ENCODE data around the gene TCP10L.
"Not testable (repeated sequence)": the region's sequence is repeated elsewhere in the genome, so short reads cannot be mapped to it uniquely, and the experiment has no call there.

TCP10L gene

DNA sequence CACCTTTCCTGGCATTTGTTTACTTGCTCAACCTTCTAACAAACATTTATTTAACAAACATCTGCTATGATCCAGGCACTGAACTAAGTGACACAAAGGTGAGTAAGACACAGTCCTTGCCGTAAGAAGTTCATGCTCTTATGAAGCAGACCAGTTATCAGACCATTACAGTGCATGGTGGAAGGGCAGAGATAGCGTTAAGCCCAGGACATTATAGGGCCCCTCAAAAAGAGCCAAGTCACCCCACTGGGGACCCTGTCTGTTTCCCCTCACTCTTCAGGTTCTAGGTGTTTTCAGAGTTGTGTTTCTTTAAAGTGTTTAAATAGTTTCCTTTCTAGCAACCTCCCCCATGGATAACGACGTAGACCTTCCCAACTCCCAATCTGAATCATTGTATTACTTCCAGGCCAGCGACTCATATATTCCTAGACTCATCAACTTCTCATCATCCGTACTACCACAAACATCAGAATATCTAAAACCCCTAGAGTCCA is 39.3 kb downstream of the TCP10L start:
- TF ChIP-seq PAX5 (IDR thresholded peaks at IDR 0.05; ENCODE audit: insufficient read depth, low read length, severe bottlenecking): no peak
- TF ChIP-seq SPI1 (IDR thresholded peaks at IDR 0.05; ENCODE audit: low read depth, low read length): no peak
- TF ChIP-seq POU2F2 (IDR thresholded peaks at IDR 0.05; ENCODE audit: low read depth, low read length): no peak
- no peak for TF ChIP-seq POLR2A (IDR thresholded peaks at IDR 0.05; ENCODE audit: low read depth, low read length)
- TF ChIP-seq TAF1 (IDR thresholded peaks at IDR 0.05; ENCODE audit: low read depth, low read length): no peak
- TF ChIP-seq POLR2AphosphoS5 (IDR thresholded peaks at IDR 0.05; ENCODE audit: low read depth, low read length): no peak
- DNase-seq (ENCODE audit: insufficient read length, low spot score) (no peak), FAIRE-seq (no peak)

DNA sequence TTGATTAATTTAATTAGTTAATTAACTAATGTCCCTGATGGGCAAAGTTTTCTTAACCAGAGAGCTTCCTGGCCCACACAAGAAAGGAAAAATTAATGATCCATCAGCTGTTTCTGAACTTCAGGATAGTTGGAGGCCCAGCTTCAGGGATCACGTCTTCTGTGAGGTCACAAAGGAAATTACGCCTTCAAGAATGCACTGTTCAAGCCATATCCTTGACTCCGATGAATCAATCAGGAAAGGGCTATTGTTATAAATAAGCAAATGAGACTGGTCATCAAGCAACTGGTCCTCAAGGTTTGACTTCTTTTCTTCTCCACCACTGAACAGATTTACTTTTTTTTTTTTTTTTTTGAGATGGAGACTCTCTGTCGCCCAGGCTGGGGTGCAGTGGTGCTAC is 40.6 kb downstream of the TCP10L start:
- DNase-seq (ENCODE audit: insufficient read length, low spot score) (no peak), FAIRE-seq (no peak)
- no peak for TF ChIP-seq POLR2A (IDR thresholded peaks at IDR 0.05; ENCODE audit: low read depth, low read length)
- no peak for TF ChIP-seq SPI1 (IDR thresholded peaks at IDR 0.05; ENCODE audit: low read depth, low read length)
- TF ChIP-seq POU2F2 (IDR thresholded peaks at IDR 0.05; ENCODE audit: low read depth, low read length): no peak
- TF ChIP-seq PAX5 (IDR thresholded peaks at IDR 0.05; ENCODE audit: insufficient read depth, low read length, severe bottlenecking): no peak
- no peak for TF ChIP-seq POLR2AphosphoS5 (IDR thresholded peaks at IDR 0.05; ENCODE audit: low read depth, low read length)
- TF ChIP-seq TAF1 (IDR thresholded peaks at IDR 0.05; ENCODE audit: low read depth, low read length): no peak

DNA sequence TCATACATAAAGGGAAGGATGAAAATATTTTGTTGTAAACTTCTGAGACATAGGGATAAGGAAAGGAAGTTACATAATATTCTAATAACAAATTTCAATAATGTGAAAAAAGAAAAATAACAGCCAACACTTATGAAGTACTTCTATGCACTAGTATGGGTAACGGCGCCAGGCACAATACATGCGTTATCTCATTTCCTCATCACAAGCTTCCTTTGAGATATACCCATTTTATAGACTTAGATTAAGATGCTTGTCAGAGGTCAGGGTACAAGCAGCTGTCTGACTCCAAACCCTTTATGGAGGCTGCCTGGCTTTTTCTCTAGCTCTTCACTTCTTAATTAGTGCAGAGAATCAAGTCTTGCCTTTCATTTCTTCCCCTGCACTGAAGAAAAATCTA is 41.3 kb downstream of the TCP10L start:
- FAIRE-seq: no peak
- no peak for DNase-seq (ENCODE audit: insufficient read length, low spot score)
- TF ChIP-seq POU2F2 (IDR thresholded peaks at IDR 0.05; ENCODE audit: low read depth, low read length) (no peak), SPI1 (IDR thresholded peaks at IDR 0.05; ENCODE audit: low read depth, low read length) (no peak), POLR2A (IDR thresholded peaks at IDR 0.05; ENCODE audit: low read depth, low read length) (no peak), TAF1 (IDR thresholded peaks at IDR 0.05; ENCODE audit: low read depth, low read length) (no peak), POLR2AphosphoS5 (IDR thresholded peaks at IDR 0.05; ENCODE audit: low read depth, low read length) (no peak), PAX5 (IDR thresholded peaks at IDR 0.05; ENCODE audit: insufficient read depth, low read length, severe bottlenecking) (no peak)

DNA sequence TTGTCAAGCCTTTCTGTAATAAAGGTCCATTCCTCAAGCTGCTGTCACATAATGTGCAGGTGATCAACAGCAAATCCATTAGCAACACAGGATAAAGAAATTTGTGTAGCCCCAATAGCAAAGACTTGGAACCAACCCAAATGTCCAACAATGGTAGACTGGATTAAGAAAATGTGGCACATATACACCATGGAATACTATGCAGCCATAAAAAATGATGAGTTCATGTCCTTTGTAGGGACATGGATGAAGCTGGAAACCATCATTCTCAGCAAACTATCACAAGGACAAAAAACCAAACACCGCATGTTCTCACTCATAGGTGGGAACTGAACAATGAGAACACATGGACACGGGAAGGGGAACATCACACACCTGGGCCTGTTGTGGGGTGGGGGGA is 42.3 kb downstream of the TCP10L start:
- FAIRE-seq; DNase-seq (ENCODE audit: insufficient read length, low spot score): not testable (repeated sequence)

DNA sequence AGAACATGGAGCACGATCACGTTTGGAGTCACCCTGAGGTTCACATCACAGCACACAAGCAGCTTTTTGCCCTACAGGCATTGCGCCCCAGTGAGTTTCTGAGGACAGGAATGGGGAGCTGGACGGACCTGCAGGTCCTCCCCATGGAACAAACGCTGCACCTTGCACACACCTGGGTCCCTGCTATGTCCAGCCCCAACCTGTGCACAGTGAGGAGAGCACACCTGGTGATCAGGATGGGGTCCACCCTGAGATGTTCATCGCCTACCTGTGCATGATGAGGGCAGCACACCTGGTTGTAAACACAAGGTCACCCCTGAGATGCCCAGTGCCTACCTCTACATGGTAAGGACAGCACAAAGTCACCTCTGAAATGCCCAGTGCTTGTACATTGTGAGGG is 45.9 kb downstream of the TCP10L start:
- TF ChIP-seq SPI1 (IDR thresholded peaks at IDR 0.05; ENCODE audit: low read depth, low read length): no peak
- no peak for TF ChIP-seq POLR2A (IDR thresholded peaks at IDR 0.05; ENCODE audit: low read depth, low read length)
- TF ChIP-seq POLR2AphosphoS5 (IDR thresholded peaks at IDR 0.05; ENCODE audit: low read depth, low read length): no peak
- TF ChIP-seq TAF1 (IDR thresholded peaks at IDR 0.05; ENCODE audit: low read depth, low read length): no peak
- TF ChIP-seq PAX5 (IDR thresholded peaks at IDR 0.05; ENCODE audit: insufficient read depth, low read length, severe bottlenecking): no peak
- no peak for TF ChIP-seq POU2F2 (IDR thresholded peaks at IDR 0.05; ENCODE audit: low read depth, low read length)
- DNase-seq (ENCODE audit: insufficient read length, low spot score) (no peak), FAIRE-seq (no peak)

DNA sequence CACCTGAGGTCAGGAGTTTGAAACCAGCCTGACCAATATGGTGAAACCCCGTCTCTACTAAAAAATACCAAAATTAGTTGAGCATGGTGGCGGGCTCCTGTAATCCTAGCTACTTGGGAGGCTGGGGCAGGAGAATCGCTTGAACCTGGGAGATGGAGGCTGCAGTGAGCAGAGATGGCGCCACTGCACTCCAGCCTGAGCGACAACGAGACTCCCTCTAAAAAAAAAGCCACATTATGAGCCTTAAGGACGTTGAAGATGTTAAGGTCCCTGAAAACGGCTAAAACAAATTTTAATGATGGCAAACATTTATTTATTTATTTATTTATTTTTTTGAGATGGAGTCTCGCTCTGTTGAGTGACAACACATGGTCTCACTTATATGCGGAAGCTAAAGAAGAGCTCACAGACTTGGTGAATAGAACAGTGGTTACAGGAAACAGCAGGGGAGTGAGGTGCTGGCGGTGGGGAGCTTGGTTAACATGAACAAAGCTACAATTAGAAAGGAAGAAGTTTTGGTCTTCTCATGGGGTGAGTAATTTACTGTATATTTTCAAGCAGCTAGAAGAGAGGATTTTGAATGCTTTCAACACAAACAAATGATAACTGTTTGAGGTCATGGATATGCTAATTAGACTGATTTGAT is 47.1 kb downstream of the TCP10L start:
- FAIRE-seq (no peak), DNase-seq (ENCODE audit: insufficient read length, low spot score) (no peak)
- TF ChIP-seq POU2F2 (IDR thresholded peaks at IDR 0.05; ENCODE audit: low read depth, low read length) (no peak), PAX5 (IDR thresholded peaks at IDR 0.05; ENCODE audit: insufficient read depth, low read length, severe bottlenecking) (no peak), TAF1 (IDR thresholded peaks at IDR 0.05; ENCODE audit: low read depth, low read length) (no peak), POLR2A (IDR thresholded peaks at IDR 0.05; ENCODE audit: low read depth, low read length) (no peak), SPI1 (IDR thresholded peaks at IDR 0.05; ENCODE audit: low read depth, low read length) (no peak), POLR2AphosphoS5 (IDR thresholded peaks at IDR 0.05; ENCODE audit: low read depth, low read length) (no peak)

DNA sequence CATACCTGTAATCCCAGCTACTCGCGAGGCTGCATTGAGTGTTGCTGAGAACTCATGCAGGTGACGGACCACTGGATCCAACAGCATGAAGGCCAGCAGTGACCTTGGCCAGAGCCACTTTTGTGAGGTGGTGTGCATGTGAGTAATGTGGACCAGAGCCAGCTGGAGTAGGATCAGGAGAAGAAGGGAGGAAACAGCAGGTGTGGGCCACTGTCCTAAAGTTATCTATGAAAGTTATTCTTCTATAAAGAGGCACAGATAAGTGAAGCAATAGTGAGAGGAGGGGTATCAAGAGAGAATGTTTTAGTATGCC is 47.8 kb downstream of the TCP10L start:
- FAIRE-seq: no peak
- TF ChIP-seq PAX5 (IDR thresholded peaks at IDR 0.05; ENCODE audit: insufficient read depth, low read length, severe bottlenecking) (no peak), SPI1 (IDR thresholded peaks at IDR 0.05; ENCODE audit: low read depth, low read length) (no peak), POLR2AphosphoS5 (IDR thresholded peaks at IDR 0.05; ENCODE audit: low read depth, low read length) (no peak), TAF1 (IDR thresholded peaks at IDR 0.05; ENCODE audit: low read depth, low read length) (no peak), POU2F2 (IDR thresholded peaks at IDR 0.05; ENCODE audit: low read depth, low read length) (no peak), POLR2A (IDR thresholded peaks at IDR 0.05; ENCODE audit: low read depth, low read length) (no peak)
- DNase-seq (ENCODE audit: insufficient read length, low spot score): no peak

DNA sequence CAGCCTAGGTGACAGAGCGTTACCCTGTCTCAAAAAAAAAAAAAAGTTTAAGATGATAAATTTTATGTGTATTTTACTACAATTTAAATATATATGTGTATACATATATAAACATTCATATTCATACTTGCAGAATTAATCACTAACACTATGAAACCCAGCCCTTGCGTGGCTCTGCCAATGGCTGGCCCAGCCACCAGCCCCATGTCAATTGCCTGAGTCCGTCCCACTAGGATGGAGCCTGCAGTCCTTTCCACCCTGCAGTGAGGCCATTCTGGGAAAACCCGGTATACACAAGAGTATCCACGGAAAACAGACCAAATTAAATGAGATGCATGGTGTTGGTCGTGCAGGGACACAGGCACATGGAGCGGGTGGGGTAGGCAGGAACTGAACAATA is 49.7 kb downstream of the TCP10L start:
- FAIRE-seq: no peak
- DNase-seq (ENCODE audit: insufficient read length, low spot score): no peak
- TF ChIP-seq SPI1 (IDR thresholded peaks at IDR 0.05; ENCODE audit: low read depth, low read length) (no peak), POLR2AphosphoS5 (IDR thresholded peaks at IDR 0.05; ENCODE audit: low read depth, low read length) (no peak), TAF1 (IDR thresholded peaks at IDR 0.05; ENCODE audit: low read depth, low read length) (no peak), POU2F2 (IDR thresholded peaks at IDR 0.05; ENCODE audit: low read depth, low read length) (no peak), POLR2A (IDR thresholded peaks at IDR 0.05; ENCODE audit: low read depth, low read length) (no peak), PAX5 (IDR thresholded peaks at IDR 0.05; ENCODE audit: insufficient read depth, low read length, severe bottlenecking) (no peak)

DNA sequence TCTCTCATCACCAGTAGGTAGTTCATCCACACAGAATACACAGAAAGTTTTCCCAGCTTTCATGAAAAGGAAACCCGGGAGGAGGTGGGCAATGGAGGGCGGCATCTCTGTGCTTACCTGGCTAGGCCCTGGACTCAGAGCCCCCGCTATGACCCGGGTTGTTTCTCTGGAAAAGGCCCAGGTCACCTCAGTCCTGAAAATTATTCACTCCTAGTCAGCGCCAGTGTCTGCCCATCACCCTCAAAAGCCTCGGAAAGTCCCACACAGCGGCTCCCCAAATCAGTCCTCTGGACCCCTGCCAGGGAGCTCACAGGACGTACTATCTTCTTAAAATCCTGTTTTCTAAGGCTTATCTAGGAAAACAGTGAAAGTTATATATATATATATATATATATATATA is 51.2 kb downstream of the TCP10L start:
- FAIRE-seq (no peak), DNase-seq (ENCODE audit: insufficient read length, low spot score) (no peak)
- no peak for TF ChIP-seq TAF1 (IDR thresholded peaks at IDR 0.05; ENCODE audit: low read depth, low read length)
- TF ChIP-seq POLR2AphosphoS5 (IDR thresholded peaks at IDR 0.05; ENCODE audit: low read depth, low read length): no peak
- TF ChIP-seq PAX5 (IDR thresholded peaks at IDR 0.05; ENCODE audit: insufficient read depth, low read length, severe bottlenecking): no peak
- TF ChIP-seq POU2F2 (IDR thresholded peaks at IDR 0.05; ENCODE audit: low read depth, low read length): no peak
- TF ChIP-seq POLR2A (IDR thresholded peaks at IDR 0.05; ENCODE audit: low read depth, low read length): no peak
- no peak for TF ChIP-seq SPI1 (IDR thresholded peaks at IDR 0.05; ENCODE audit: low read depth, low read length)

DNA sequence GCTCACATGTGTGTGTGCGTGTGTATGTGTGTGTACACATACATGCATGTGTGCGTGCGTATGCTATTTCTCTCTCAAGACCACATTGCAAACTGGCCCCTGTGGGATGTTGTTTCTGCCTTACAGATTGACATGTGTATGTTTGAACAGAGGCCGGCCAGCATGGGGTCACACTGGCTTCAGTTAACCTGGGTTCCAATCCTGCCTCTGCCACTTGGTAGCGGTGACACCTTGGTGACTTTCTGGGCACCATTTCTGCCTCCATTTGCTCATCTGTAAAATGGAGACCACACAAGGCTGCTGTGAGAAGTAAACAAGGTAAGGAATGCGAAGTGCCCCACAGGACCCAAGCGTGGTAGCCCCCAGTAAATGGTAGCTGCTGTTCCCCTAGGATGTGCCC is 51.7 kb downstream of the TCP10L start:
- FAIRE-seq (no peak), DNase-seq (ENCODE audit: insufficient read length, low spot score) (no peak)
- TF ChIP-seq TAF1 (IDR thresholded peaks at IDR 0.05; ENCODE audit: low read depth, low read length): no peak
- TF ChIP-seq POLR2AphosphoS5 (IDR thresholded peaks at IDR 0.05; ENCODE audit: low read depth, low read length): no peak
- TF ChIP-seq POLR2A (IDR thresholded peaks at IDR 0.05; ENCODE audit: low read depth, low read length): no peak
